Measurements from ENCODE around the gene GCNT2.
A peak's percentile ranks its signal among the peaks of the same experiment; 100 is the strongest.
"Not testable (repeated sequence)": the region's sequence is repeated elsewhere in the genome, so short reads cannot be mapped to it uniquely, and the experiment has no call there.

The GCNT2 gene

DNA sequence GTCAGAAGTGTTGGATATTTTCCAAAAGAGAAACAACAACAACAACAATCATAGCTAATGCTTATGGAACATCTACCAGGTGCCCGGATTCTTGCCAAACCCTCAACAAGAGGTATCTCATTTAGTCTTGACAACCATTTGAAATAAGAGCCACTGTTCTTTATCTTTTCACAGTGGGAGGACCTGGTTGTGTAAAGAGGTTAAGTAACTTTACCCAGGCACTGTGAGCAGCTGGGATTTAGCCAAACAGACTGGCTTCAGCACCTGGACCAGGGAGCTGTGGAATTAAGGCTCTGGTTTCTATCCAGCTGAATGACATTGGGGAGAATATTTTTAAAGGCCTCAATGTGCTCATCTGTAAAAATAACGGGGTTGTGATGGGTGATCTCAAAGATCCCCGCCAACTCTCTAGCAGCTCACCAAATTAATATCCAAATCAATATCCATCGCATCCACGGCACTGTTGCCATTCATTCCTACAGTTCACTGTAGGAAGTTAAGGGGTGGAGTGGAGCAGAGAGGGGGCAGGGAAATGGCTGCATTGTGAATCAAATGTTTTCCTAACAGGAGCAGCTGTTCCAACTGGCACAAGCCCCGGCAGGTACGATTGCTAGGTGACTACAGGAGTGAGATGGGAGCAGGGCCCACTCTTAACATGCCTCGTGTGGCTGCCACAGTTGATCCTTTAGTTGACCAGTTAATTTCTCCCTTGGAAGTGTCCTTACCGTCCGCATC, 61.8 kb downstream of the GCNT2 start:
- peak; percentile 11 for DNase-seq

- no peak for DNase-seq
These were observed 62.4 kb downstream of the GCNT2 start for GRCh38 chr6:10583509-10583901.

- no peak for DNase-seq
These were observed 63.5 kb downstream of the GCNT2 start for GRCh38 chr6:10584607-10585006.

GRCh38 chr6:10585209-10585845, 64.2 kb downstream of the GCNT2 start:
- peak; percentile 23 for DNase-seq

GRCh38 chr6:10586302-10586701, 65.2 kb downstream of the GCNT2 start:
- no peak for DNase-seq

- DNase-seq, result no peak
These were observed 66.7 kb downstream of the GCNT2 start for GRCh38 chr6:10587656-10588406.

DNA sequence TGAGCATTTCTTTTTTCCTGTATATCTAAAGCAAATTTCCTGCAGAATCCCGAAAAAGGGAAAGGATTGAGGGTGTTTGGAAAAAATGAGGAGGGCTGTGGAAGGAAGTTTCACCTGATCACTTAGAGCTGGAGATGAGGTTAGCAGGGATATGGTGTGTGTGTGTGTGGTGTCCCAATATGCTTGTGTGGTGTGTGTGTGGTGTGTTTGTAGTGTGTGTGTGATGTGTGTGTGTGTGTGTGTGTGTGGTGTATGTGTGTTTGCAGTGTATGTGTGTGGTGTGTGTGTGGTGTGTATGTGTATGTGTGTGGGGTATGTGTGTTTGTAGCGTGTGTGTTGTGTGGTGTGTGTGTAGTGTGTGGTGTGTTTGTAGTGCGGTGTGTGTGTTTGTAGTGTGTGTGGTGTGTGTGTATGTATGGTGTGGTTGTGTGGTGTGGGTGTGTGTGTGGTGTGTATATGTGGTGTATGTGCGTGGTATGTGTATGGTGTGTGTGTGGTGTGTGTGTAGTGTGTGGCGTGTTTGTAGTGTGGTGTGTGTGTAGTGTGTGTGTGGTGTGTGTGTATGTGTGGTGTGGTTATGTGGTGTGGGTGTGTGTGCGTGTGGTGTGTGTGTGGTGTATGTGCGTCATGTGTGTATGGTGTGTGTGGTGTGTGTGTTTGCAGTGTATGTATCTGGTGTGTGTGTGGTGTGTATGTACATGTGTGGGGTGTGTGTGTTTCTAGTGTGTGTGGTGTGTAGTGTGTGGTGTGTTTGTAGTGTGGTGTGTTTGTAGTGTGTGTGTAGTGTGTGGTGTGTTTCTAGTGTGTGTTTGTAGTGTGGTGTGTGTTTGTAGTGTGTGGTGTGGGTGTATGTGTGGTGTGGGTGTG, 67.6 kb downstream of the GCNT2 start:
- DNase-seq, result no peak

DNA sequence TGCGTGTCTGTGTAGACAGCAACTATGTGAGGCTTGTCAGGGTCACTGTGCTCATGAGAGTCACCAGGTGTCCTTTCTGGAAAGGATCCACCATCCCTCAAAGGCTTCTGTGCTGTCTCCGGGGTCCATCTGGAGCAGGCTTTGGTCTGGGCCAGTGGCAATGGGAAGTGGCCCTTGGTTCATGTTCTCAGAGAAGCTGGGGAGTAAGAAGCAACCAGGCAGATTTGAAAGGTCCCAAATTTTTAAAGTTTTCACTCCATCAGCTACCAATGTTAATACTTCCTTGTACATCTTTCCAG, 68.2 kb downstream of the GCNT2 start:
- DNase-seq, result no peak

GRCh38 chr6:10589983-10590382, 68.8 kb downstream of the GCNT2 start:
- no peak for DNase-seq

GRCh38 chr6:10591422-10592160, 70.4 kb downstream of the GCNT2 start:
- no peak for DNase-seq

DNA sequence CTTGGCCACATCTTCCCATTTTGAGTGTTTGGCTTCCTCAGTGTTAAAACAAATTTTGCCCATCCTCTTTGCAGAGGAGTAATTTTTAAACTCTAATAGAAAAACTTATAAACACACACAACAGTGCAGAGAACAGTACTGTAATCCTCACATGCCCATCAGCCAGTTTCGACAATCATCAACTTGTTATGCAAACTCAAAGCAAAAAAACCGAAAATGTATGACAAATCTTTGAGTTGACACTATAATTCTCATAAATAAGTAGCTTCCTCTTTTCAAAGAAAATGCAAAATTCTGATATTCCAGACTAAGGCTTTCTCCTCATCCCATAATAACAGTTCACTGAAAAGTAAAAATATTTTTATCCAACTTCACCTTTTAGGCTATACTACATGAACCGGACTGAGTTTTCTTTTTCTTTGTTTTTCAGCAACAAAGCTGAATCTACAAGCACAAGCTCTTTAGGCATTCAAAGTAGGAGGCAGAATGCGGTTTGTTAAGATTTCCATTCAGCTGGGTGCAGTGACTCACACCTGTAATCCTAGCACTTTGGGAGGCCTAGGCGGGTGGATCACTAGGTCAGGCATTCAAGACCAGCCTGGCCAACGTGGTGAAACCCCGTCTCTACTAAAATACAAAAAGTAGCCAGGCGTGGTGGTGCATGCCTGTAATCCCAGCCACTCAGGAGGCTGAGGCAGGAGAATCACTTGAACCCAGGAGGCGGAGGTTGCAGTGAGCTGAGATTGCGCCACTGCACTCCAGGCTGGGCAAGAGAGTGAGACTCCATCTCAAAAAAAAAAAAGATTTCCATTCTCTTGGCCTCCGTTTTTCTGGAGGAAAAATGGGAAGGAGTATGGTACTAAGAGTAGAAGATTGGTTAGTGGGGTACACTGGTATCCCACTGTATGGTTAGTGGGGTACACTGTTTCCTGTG, 74.8 kb downstream of the GCNT2 start:
- DNase-seq, result no peak

DNA sequence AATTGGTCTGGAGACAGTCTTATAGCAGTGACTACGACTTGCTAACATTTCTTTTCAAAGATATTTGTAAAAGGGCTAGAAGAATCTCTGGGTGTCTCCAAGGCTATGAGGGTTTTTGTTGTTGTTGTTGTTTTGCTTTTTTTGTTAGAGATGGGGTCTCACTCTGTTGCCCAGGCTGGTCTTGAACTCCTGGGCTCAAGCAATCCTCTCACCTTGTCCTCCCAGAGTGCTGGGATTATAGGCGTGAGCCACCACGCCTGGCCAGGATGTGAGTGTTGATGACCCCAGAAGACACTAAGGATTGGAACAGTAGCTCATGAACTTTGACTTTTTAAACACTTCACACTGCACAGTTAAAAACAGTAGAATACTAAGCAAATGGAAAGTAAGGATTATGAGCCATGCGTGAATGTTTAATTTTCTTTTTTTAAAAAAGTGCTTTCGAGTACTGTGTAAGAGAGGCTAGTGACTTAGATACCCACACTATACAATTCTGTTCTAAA, 76.4 kb downstream of the GCNT2 start:
- DNase-seq, result no peak

DNA sequence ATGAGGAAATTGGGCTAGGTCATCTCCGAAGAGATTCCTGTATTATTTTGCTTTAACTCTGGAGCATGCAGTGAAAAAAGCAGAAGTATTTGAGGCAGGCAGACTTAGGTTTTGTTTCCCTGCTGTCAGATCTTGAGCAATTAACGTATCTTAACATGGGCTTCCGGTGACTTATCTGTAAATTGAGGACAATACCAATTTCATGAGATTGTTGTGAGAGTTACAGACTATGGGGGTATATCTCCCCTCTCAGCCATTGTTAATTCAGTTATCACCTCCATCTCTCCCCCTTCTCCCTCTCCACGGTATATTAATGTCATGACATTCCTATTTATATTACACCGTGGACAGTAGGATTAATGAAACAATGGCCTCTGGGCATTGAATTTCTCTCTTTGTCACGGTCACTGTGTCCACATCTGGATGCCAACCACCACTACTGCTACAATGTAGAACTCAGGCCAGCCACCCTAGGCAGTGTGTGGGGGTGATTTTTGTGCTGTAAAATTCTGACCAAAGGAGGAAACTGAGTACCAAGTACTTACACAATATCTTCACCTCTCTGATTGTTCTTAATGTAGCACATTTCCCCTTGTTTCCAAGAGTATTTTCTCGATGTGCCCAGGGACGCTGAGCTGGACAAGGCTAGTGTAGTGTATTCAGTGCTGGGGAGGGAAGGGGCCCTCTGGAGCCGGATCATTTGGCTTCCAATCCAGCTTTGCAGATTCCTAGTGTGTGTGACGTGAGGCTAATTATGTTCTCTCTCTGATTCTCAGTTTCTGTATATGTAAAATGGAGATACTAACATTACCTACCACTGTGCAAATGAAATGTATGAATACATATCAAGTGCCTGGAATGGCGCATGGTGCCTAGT, 77.2 kb downstream of the GCNT2 start:
- DNase-seq, result no peak

DNA sequence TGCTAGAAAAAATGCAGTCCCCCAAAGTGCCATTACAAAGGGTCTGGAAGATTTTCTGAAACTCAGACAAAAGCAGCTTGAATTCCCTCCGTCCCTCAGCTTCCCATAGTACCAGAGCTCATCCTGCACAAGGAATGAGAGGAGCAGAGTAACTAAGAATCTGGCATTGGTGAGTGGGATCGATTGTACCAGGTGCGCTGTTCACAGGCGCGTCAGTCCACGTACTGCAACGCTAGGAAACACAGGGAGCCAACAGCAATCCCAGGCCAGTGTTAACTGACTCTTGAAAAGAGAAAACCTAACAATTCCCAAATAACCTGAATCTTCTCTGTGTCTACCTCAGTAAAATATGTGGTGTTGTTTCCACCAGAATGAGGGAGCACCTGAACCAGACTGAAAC, 77.9 kb downstream of the GCNT2 start:
- peak; percentile 30 for DNase-seq

DNA sequence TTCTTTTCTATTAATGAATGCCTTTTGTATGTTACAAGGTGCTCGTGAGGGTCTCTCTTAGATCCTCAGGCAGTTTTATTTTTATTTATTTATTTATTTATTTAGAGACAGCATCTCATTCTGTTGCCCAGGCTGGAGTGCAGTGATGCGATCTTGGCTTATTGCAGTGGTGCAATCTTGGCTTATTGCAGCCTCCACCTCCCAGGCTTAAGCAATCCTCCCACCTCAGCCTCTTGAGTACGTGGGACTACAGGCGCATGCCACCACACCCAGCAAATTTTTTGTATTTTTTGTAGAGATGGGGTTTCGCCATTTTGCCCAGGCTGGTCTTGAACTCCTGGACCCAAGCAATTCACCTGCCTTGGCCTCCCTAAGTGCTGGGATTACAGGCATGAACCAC, 79.5 kb downstream of the GCNT2 start:
- DNase-seq, result not testable (repeated sequence)

DNA sequence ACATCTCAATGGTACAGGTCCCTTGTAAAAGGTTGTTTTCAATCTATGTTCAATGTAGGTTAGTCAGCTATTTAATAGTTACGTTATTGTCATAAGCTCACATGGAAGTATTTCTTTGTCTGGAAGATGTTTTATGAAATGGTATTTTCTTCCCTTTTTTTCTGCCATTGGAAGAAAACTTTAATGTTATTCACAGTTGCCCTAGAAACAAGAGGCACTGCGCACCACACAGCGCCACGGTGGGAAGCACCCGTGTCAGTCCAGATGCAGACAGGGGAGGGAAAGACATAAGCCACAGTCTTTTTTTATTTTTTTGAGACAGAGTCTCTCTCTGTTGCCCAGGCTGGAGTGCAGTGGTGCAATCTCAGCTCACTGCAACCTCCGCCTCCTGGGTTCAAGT, 82.1 kb downstream of the GCNT2 start:
- DNase-seq, result no peak

- DNase-seq, result no peak
These were observed 87.9 kb downstream of the GCNT2 start for GRCh38 chr6:10609038-10609437.

GRCh38 chr6:10610289-10610688, 89.1 kb downstream of the GCNT2 start:
- DNase-seq, result no peak

- no peak for DNase-seq
These were observed 91.0 kb downstream of the GCNT2 start for GRCh38 chr6:10612161-10612560.

DNA sequence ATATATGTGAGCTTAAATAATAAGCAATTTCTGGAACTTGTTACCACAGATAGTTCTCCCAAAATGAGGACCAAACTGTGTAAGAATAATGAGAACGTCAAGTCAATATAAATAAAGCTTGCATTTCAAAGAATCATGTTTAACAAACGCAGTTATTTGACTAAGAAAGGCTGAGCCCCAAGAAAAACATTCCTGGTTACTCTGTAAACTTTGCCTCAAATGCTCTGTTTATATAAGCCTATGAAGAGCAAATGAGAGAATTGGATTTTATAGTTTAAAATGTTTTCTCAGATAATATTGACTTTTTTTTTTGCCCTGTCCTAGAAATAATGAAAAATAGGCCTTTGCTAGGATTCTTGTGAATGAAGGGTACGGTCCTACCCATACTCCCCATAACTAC, 91.9 kb downstream of the GCNT2 start:
- DNase-seq, result peak; percentile 21

Measured in eye (tissue), 1 donor.